Ascending aorta (tissue), 2 donors: ENCODE results near the gene GUCD1. TPM values are rescaled to one million over a fixed set of nuclear protein-coding genes. Genes with fewer than 3 reads are reported as not detected.
"Not testable (repeated sequence)": the region's sequence is repeated elsewhere in the genome, so short reads cannot be mapped to it uniquely, and the experiment has no call there.

Source experiments
- DNase-seq, 2 donors: peaks; one replicate each; pipeline ENCODE4 v3.0.0-alpha.2; 2019; ENCODE audit warnings: low spot score in 2 of 2
- H3K27ac ChIP-seq, 2 donors: fragments of 200-600 bp; sonication (generic); one replicate each; pipeline ENCODE4 v1.5.1; 2016 to 2017; ENCODE audit warnings: mild to moderate bottlenecking in 1 of 2
- H3K27me3 ChIP-seq: fragments of 200-600 bp; sonication (generic); one replicate; pipeline ENCODE4 v1.5.1; 2017
- H3K36me3 ChIP-seq, 2 donors: fragments of 200-600 bp; sonication (generic); one replicate each; pipeline ENCODE4 v1.5.1; 2016
- H3K4me1 ChIP-seq, 2 donors: fragments of 200-600 bp; sonication (generic); one replicate each; pipeline ENCODE4 v1.5.1; 2016 to 2017; ENCODE audit warnings: mild to moderate bottlenecking in 1 of 2
- H3K4me3 ChIP-seq, 2 donors: fragments of 200-600 bp; sonication (generic); one replicate each; pipeline ENCODE4 v1.5.1; 2016 to 2017; ENCODE audit warnings: mild to moderate bottlenecking in 1 of 2
- H3K9me3 ChIP-seq, 2 donors: fragments of 200-600 bp; sonication (generic); one replicate each; pipeline ENCODE4 v1.5.1; 2016
- CTCF ChIP-seq, 3 experiments: fragments of 200-600 bp in 2 of 3; fragments of 450-650 bp in 1 of 3; sonication (generic) in 2 of 3; IDR thresholded peaks; one replicate each; pipeline ENCODE4 v1.5.1; 2016 to 2019; ENCODE audit warnings: antibody characterized with exemption in 3 of 3, mild to moderate bottlenecking in 1 of 3, moderate library complexity in 1 of 3
- intact Hi-C: fragments of 100-400 bp; cut with DNase I; formaldehyde crosslinking; loops from one replicate; pipeline ENCODE4 v1.15.1; 2023
- total RNA-seq: library from RNA; depleted of rRNA; stranded (reverse); fragments of >200 nt; gene quantifications from one replicate; pipeline ENCODE4 v1.1.0, GENCODE V29; 2016

GUCD1 gene
- total RNA-seq, 1 donor from 2014 or later = 80.0 TPM

- Histone ChIP-seq H3K4me1 (peaks cover 0 to 4% of the 10 kb centered on the region in 2 donors), H3K27me3 (no peaks in the 10 kb centered on the region), H3K4me3 (no peak overlapping the region), H3K36me3 (no peaks in the 10 kb centered on the region), H3K27ac (no peak overlapping the region), H3K9me3 (no peaks in the 10 kb centered on the region)
- no peak for DNase-seq
- intact Hi-C loops = no loop called here
- no peak for TF ChIP-seq CTCF (IDR thresholded peaks at IDR 0.05)
These were observed 44.6 kb upstream of the GUCD1 start for GRCh38 chr22:24599514-24599913.

DNA sequence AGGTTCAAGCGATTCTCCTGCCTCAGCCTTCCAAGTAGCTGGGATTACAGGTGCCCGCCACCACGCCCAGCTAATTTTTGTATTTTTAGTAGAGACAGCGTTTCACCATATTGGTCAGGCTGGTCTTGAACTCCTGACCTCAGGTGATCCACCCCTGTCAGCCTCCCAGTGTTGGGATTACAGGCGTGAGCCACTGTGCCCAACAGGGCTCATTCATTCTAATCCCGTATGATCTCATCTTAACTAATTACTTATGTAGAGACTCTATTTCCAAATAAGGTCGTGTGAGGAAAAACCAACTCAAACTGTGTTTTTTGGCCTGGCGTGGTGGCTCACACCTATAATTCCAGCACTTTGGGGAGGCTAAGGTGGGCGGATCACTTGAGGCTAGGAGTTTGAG lies 42.1 kb upstream of the GUCD1 start:
- DNase-seq, H3K4me3 ChIP-seq, H3K36me3 ChIP-seq, H3K27ac ChIP-seq, H3K27me3 ChIP-seq, intact Hi-C loops, H3K9me3 ChIP-seq: not testable (repeated sequence)
- peaks cover 6 to 11% of the 10 kb centered on the region in 2 donors for H3K4me1 ChIP-seq

- intact Hi-C loops = no loop called here
- H3K36me3 ChIP-seq = no peaks in the 10 kb centered on the region
- DNase-seq = no peak
These were observed 40.9 kb upstream of the GUCD1 start for GRCh38 chr22:24595863-24596262.

DNA sequence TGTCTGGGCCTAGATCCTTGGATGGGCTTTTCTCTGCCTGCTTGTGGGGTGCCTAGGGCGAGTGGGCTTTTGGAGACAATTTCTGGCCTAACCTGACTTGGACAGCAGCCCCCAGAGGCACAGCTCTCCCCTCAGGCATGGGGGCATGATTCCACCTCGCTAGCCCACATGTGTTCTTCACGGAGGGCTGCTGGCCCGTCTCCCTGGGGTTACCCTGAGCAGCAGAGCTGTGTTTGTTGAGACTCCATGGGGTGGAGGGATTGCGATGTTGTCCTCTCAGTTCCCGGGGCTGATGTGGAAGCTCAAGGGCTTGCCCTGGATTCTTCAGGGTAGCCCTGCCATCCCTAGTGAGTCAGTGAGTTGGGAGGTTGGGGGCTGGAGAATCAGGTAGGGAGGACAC lies 40.3 kb upstream of the GUCD1 start:
- intact Hi-C loops = no loop called here
- Histone ChIP-seq H3K27me3 (no peaks in the 10 kb centered on the region), H3K9me3 (no peaks in the 10 kb centered on the region), H3K27ac (no peak overlapping the region), H3K4me1 (peaks cover 6 to 7% of the 10 kb centered on the region in 2 donors), H3K4me3 (no peak overlapping the region), H3K36me3 (no peaks in the 10 kb centered on the region)
- no peak for DNase-seq
- no peak for TF ChIP-seq CTCF (IDR thresholded peaks at IDR 0.05)

More at GRCh38 chr22:24595863-24596262, 40.9 kb upstream of the GUCD1 start:
- peaks cover 6 to 7% of the 10 kb centered on the region in 2 donors for H3K4me1 ChIP-seq
- no peaks in the 10 kb centered on the region for H3K27me3 ChIP-seq
- H3K27ac ChIP-seq = no peak overlapping the region
- H3K9me3 ChIP-seq = no peaks in the 10 kb centered on the region
- no peak overlapping the region for H3K4me3 ChIP-seq
- TF ChIP-seq CTCF (IDR thresholded peaks at IDR 0.05) = no peak

DNA sequence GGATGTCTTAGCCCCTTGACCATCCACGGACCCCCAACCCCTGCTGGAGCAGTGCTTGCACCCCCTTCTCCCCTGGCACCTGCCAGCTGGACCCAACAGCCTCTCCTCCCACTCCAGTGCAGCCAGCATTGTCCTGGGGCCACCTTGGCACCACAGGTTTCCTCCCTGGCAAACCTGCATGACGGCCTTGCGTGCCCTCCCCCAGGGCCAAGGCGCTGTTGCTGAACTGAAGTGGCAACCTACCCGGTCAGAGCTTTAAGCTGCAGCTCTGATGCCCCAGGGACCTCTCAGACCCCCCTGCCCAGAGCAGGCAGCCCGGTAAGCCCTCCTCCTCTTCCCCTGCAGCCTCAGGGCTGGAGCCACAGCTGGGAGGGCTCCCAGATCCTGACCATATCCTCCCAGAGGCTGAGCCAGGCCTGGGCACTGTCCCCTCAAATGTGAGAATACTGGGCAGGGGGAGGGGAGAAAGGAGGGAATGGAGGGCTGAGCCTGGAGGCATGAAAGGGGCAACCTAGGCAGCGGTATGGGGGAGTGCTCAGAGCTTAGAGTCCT lies 39.7 kb upstream of the GUCD1 start:
- no peaks in the 10 kb centered on the region for H3K27me3 ChIP-seq
- H3K4me1 ChIP-seq = peaks cover 6 to 7% of the 10 kb centered on the region in 2 donors
- DNase-seq = no peak
- H3K36me3 ChIP-seq = no peaks in the 10 kb centered on the region
- intact Hi-C loops = no loop called here
- H3K4me3 ChIP-seq = no peak overlapping the region
- no peak for TF ChIP-seq CTCF (IDR thresholded peaks at IDR 0.05)
- no peak overlapping the region for H3K27ac ChIP-seq
- no peaks in the 10 kb centered on the region for H3K9me3 ChIP-seq

- H3K27ac ChIP-seq = peak overlapping the region; percentile 59 to 83
- peak overlapping the region in 1 of 2 donors; percentile 77 for H3K4me3 ChIP-seq
- no peak for TF ChIP-seq CTCF (IDR thresholded peaks at IDR 0.05)
- no peak for DNase-seq
- no peaks in the 10 kb centered on the region for H3K9me3 ChIP-seq
- peaks cover 0 to 6% of the 10 kb centered on the region in 2 donors for H3K36me3 ChIP-seq
- no peaks in the 10 kb centered on the region for H3K27me3 ChIP-seq
- intact Hi-C loops = loop anchor here (2.0 kb wide), 1 partner anchor 39 kb away; the partner anchor contains the start of genes GUCD1 and SNRPD3
- peaks cover 6 to 7% of the 10 kb centered on the region in 2 donors for H3K4me1 ChIP-seq
These were observed 39.1 kb upstream of the GUCD1 start for GRCh38 chr22:24593836-24594568.

DNA sequence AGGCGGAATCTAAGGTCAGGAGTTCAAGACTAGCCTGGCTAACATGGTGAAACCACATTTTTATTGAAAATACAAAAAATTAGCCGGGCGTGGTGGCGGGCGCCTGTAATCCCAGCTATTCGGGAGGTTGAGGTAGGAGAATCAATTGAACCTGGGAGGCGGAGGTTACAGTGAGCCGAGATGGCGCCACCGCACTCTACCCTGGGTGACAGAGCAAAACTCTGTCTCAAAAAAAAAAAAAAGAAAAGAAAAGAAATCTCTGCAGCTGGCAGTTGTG lies 38.6 kb upstream of the GUCD1 start:
- H3K27me3 ChIP-seq, H3K36me3 ChIP-seq, H3K4me1 ChIP-seq, H3K9me3 ChIP-seq, DNase-seq: not testable (repeated sequence)
- Histone ChIP-seq H3K4me3 (peak overlapping the region; percentile 62 to 77), H3K27ac (peak overlapping the region; percentile 59 to 83)
- intact Hi-C loops = loop anchor here (2.0 kb wide), 1 partner anchor 39 kb away; the partner anchor contains the start of genes GUCD1 and SNRPD3
